ENCODE results near the gene PIN1.

The PIN1 gene

GRCh38 chr19:9862938-9863337 is 27.8 kb downstream of the PIN1 start:
- no peak for TF ChIP-seq REST (IDR thresholded peaks at IDR 0.05; ENCODE audit: insufficient read depth in 1 of 2, low read depth in 2 of 2, low read length in 2 of 2)
- no peak for TF ChIP-seq FOXP2 (optimal IDR thresholded peaks at IDR 0.05; ENCODE audit: borderline replicate concordance, extremely low read depth, extremely low read length, insufficient read depth)
- TF ChIP-seq POLR2AphosphoS5 (IDR thresholded peaks at IDR 0.05; ENCODE audit: low read depth, low read length): no peak
- TF ChIP-seq SIN3A (IDR thresholded peaks at IDR 0.05; ENCODE audit: borderline replicate concordance, insufficient read depth, low read length): no peak
- no peak for TF ChIP-seq TAF1 (IDR thresholded peaks at IDR 0.05; ENCODE audit: borderline replicate concordance, insufficient read depth, low read length)

- TF ChIP-seq TAF1 (IDR thresholded peaks at IDR 0.05; ENCODE audit: borderline replicate concordance, insufficient read depth, low read length) (no peak), FOXP2 (optimal IDR thresholded peaks at IDR 0.05; ENCODE audit: borderline replicate concordance, extremely low read depth, extremely low read length, insufficient read depth) (no peak), SIN3A (IDR thresholded peaks at IDR 0.05; ENCODE audit: borderline replicate concordance, insufficient read depth, low read length) (no peak), REST (IDR thresholded peaks at IDR 0.05; ENCODE audit: insufficient read depth in 1 of 2, low read depth in 2 of 2, low read length in 2 of 2) (no peak), POLR2AphosphoS5 (IDR thresholded peaks at IDR 0.05; ENCODE audit: low read depth, low read length) (no peak; the same call in 1 of the 2 replicates)
Observed at GRCh38 chr19:9863759-9864158, 28.6 kb downstream of the PIN1 start.

- no peak for TF ChIP-seq TAF1 (IDR thresholded peaks at IDR 0.05; ENCODE audit: borderline replicate concordance, insufficient read depth, low read length)
- TF ChIP-seq REST (IDR thresholded peaks at IDR 0.05; ENCODE audit: insufficient read depth in 1 of 2, low read depth in 2 of 2, low read length in 2 of 2): no peak
- TF ChIP-seq FOXP2 (optimal IDR thresholded peaks at IDR 0.05; ENCODE audit: borderline replicate concordance, extremely low read depth, extremely low read length, insufficient read depth): no peak
- no peak for TF ChIP-seq SIN3A (IDR thresholded peaks at IDR 0.05; ENCODE audit: borderline replicate concordance, insufficient read depth, low read length)
- no peak for TF ChIP-seq POLR2AphosphoS5 (IDR thresholded peaks at IDR 0.05; ENCODE audit: low read depth, low read length)
Observed at GRCh38 chr19:9865732-9866501, 30.8 kb downstream of the PIN1 start.

- TF ChIP-seq TAF1 (IDR thresholded peaks at IDR 0.05; ENCODE audit: borderline replicate concordance, insufficient read depth, low read length) (no peak), FOXP2 (optimal IDR thresholded peaks at IDR 0.05; ENCODE audit: borderline replicate concordance, extremely low read depth, extremely low read length, insufficient read depth) (no peak), SIN3A (IDR thresholded peaks at IDR 0.05; ENCODE audit: borderline replicate concordance, insufficient read depth, low read length) (no peak), REST (IDR thresholded peaks at IDR 0.05; ENCODE audit: insufficient read depth in 1 of 2, low read depth in 2 of 2, low read length in 2 of 2) (no peak), POLR2AphosphoS5 (IDR thresholded peaks at IDR 0.05; ENCODE audit: low read depth, low read length) (no peak)
Observed at GRCh38 chr19:9868983-9869617, 34.0 kb downstream of the PIN1 start.

Measured in PFSK-1 (cell line).